NOMO-1 (cell line): ENCODE results near the gene CARMIL1.

Source experiments
- DNase-seq, 2 experiments: peaks; one replicate each; lab custom pipeline; 2025; ENCODE audit not compliant: unreplicated experiment in 2 of 2; lab: John Stamatoyannopoulos, UW

Gene CARMIL1

GRCh38 chr6:25464225-25464624 is 185.1 kb downstream of the CARMIL1 start:
- no peak for DNase-seq

GRCh38 chr6:25465941-25466340 is 186.8 kb downstream of the CARMIL1 start:
- DNase-seq, result no peak

GRCh38 chr6:25468881-25469280 is 189.7 kb downstream of the CARMIL1 start:
- no peak for DNase-seq

GRCh38 chr6:25469797-25470388 is 190.7 kb downstream of the CARMIL1 start:
- DNase-seq, result no peak

GRCh38 chr6:25472306-25472705 is 193.1 kb downstream of the CARMIL1 start:
- DNase-seq, result no peak

- DNase-seq, result no peak
These were observed 193.7 kb downstream of the CARMIL1 start for GRCh38 chr6:25472906-25473305.

GRCh38 chr6:25473447-25473846 is 194.3 kb downstream of the CARMIL1 start:
- DNase-seq, result no peak

GRCh38 chr6:25476126-25476525 is 197.0 kb downstream of the CARMIL1 start:
- no peak for DNase-seq

GRCh38 chr6:25477006-25477590 is 197.9 kb downstream of the CARMIL1 start:
- DNase-seq, result no peak

GRCh38 chr6:25478973-25479372 is 199.8 kb downstream of the CARMIL1 start:
- no peak for DNase-seq

GRCh38 chr6:25481267-25481666 is 202.1 kb downstream of the CARMIL1 start:
- DNase-seq, result no peak

GRCh38 chr6:25482996-25483395 is 203.8 kb downstream of the CARMIL1 start:
- DNase-seq, result no peak

- no peak for DNase-seq
These were observed 204.8 kb downstream of the CARMIL1 start for GRCh38 chr6:25483943-25484342.

GRCh38 chr6:25484900-25485299 is 205.7 kb downstream of the CARMIL1 start:
- no peak for DNase-seq

- DNase-seq, result no peak
These were observed 206.8 kb downstream of the CARMIL1 start for GRCh38 chr6:25485821-25486534.

- no peak for DNase-seq
These were observed 207.4 kb downstream of the CARMIL1 start for GRCh38 chr6:25486550-25486949.

- DNase-seq, result no peak
These were observed 207.8 kb downstream of the CARMIL1 start for GRCh38 chr6:25487012-25487411.

- DNase-seq, result no peak
These were observed 209.0 kb downstream of the CARMIL1 start for GRCh38 chr6:25488156-25488555.

GRCh38 chr6:25489399-25489798 is 210.2 kb downstream of the CARMIL1 start:
- DNase-seq, result no peak

GRCh38 chr6:25490018-25490801 is 211.0 kb downstream of the CARMIL1 start:
- DNase-seq, result peak; percentile 65 to 78

- no peak for DNase-seq
These were observed 213.8 kb downstream of the CARMIL1 start for GRCh38 chr6:25492951-25493350.
